Effector memory CD4-positive, alpha-beta T cell (primary cell): ENCODE data around the gene KRT76.

Source experiments
- DNase-seq, 3 donors: peaks; one replicate each; pipeline ENCODE4 v3.0.0-alpha.2; 2020
- H3K27ac ChIP-seq: 2 replicates; pipeline ENCODE4 v1.7.0; 2013; ENCODE audit warnings: mild to moderate bottlenecking, low read length, moderate library complexity; ENCODE audit not compliant: insufficient read depth, poor library complexity, severe bottlenecking
- H3K27me3 ChIP-seq: replicated peaks from 2 replicates; pipeline ENCODE4 v1.7.0; 2013; ENCODE audit warnings: mild to moderate bottlenecking, low read length; ENCODE audit not compliant: insufficient read depth, control insufficient read depth, poor library complexity, severe bottlenecking
- H3K36me3 ChIP-seq: 2 replicates; pipeline ENCODE4 v1.7.0; 2013; ENCODE audit warnings: mild to moderate bottlenecking, low read length, moderate library complexity; ENCODE audit not compliant: control insufficient read depth, insufficient read depth
- H3K4me1 ChIP-seq: 2 replicates; pipeline ENCODE4 v1.7.0; 2013; ENCODE audit warnings: low read length, mild to moderate bottlenecking; ENCODE audit not compliant: control insufficient read depth, insufficient read depth, poor library complexity, severe bottlenecking
- H3K4me3 ChIP-seq: 2 replicates; pipeline ENCODE4 v1.7.0; 2013; ENCODE audit warnings: low read length, low read depth, mild to moderate bottlenecking; ENCODE audit not compliant: insufficient read depth, poor library complexity, severe bottlenecking
- H3K9me3 ChIP-seq: 2 replicates; pipeline ENCODE4 v1.7.0; 2013; ENCODE audit warnings: mild to moderate bottlenecking, low read length, moderate library complexity; ENCODE audit not compliant: control insufficient read depth

The KRT76 gene

GRCh38 chr12:52818887-52819420 lies 41.8 kb upstream of the KRT76 start:
- DNase-seq: no peak
- H3K27me3 ChIP-seq: no peaks in the 10 kb centered on the region
- no peaks in the 10 kb centered on the region for H3K9me3 ChIP-seq
- no peaks in the 10 kb centered on the region for H3K4me1 ChIP-seq
- H3K36me3 ChIP-seq: no peaks in the 10 kb centered on the region
- no peak overlapping the region for H3K27ac ChIP-seq
- H3K4me3 ChIP-seq: no peak overlapping the region

GRCh38 chr12:52818388-52818787 lies 41.2 kb upstream of the KRT76 start:
- Histone ChIP-seq H3K4me1 (no peaks in the 10 kb centered on the region), H3K27me3 (no peaks in the 10 kb centered on the region), H3K9me3 (no peaks in the 10 kb centered on the region), H3K27ac (no peak overlapping the region), H3K36me3 (no peaks in the 10 kb centered on the region), H3K4me3 (no peak overlapping the region)
- no peak for DNase-seq

GRCh38 chr12:52817699-52818238 lies 40.6 kb upstream of the KRT76 start:
- DNase-seq: no peak
- Histone ChIP-seq H3K36me3 (no peaks in the 10 kb centered on the region), H3K4me3 (no peak overlapping the region), H3K9me3 (no peaks in the 10 kb centered on the region), H3K27ac (no peak overlapping the region), H3K4me1 (no peaks in the 10 kb centered on the region), H3K27me3 (no peaks in the 10 kb centered on the region)

GRCh38 chr12:52817003-52817698 lies 40.0 kb upstream of the KRT76 start:
- Histone ChIP-seq H3K4me3 (no peak overlapping the region), H3K9me3 (no peaks in the 10 kb centered on the region), H3K27me3 (no peaks in the 10 kb centered on the region), H3K27ac (no peak overlapping the region), H3K36me3 (no peaks in the 10 kb centered on the region), H3K4me1 (no peaks in the 10 kb centered on the region)
- no peak for DNase-seq

- Histone ChIP-seq H3K9me3 (no peaks in the 10 kb centered on the region), H3K27me3 (no peaks in the 10 kb centered on the region), H3K4me3 (no peak overlapping the region), H3K36me3 (no peaks in the 10 kb centered on the region), H3K27ac (no peak overlapping the region), H3K4me1 (no peaks in the 10 kb centered on the region)
- no peak for DNase-seq
Measured at GRCh38 chr12:52815676-52816588, 38.8 kb upstream of the KRT76 start.

- no peak overlapping the region for H3K27ac ChIP-seq
- H3K27me3 ChIP-seq: no peaks in the 10 kb centered on the region
Measured at GRCh38 chr12:52815161-52815560, 38.0 kb upstream of the KRT76 start.

GRCh38 chr12:52814710-52815155 lies 37.6 kb upstream of the KRT76 start:
- Histone ChIP-seq H3K27ac (no peak overlapping the region), H3K4me1 (no peaks in the 10 kb centered on the region), H3K9me3 (no peaks in the 10 kb centered on the region), H3K36me3 (no peaks in the 10 kb centered on the region), H3K27me3 (no peaks in the 10 kb centered on the region), H3K4me3 (no peak overlapping the region)
- no peak for DNase-seq

More at GRCh38 chr12:52815161-52815560, 38.0 kb upstream of the KRT76 start:
- no peaks in the 10 kb centered on the region for H3K9me3 ChIP-seq
- no peak overlapping the region for H3K4me3 ChIP-seq
- DNase-seq: no peak
- no peaks in the 10 kb centered on the region for H3K4me1 ChIP-seq
- H3K36me3 ChIP-seq: no peaks in the 10 kb centered on the region

GRCh38 chr12:52813885-52814709 lies 37.0 kb upstream of the KRT76 start, which contains the start of gene KRT4:
Gene KRT4 (minus strand): TSS chr12:52814116. CDS start chr12:52814058, 58 bp downstream.
- Histone ChIP-seq H3K27me3 (no peaks in the 10 kb centered on the region), H3K9me3 (no peaks in the 10 kb centered on the region), H3K4me3 (no peak within 1 kb of the TSS), H3K36me3 (no peaks in the 10 kb centered on the region), H3K27ac (no peak within 1 kb of the TSS), H3K4me1 (no peaks in the 10 kb centered on the region)
- DNase-seq: no peak

GRCh38 chr12:52813203-52813819 lies 36.2 kb upstream of the KRT76 start:
- no peak overlapping the region for H3K27ac ChIP-seq
- DNase-seq: no peak
- no peaks in the 10 kb centered on the region for H3K9me3 ChIP-seq
- no peaks in the 10 kb centered on the region for H3K4me1 ChIP-seq
- H3K4me3 ChIP-seq: no peak overlapping the region
- H3K36me3 ChIP-seq: no peaks in the 10 kb centered on the region
- H3K27me3 ChIP-seq: no peaks in the 10 kb centered on the region
